Prostate gland (tissue), 2 donors: Measurements from ENCODE around the gene GPC2.

Experiments
- POLR2A ChIP-seq: fragments of 450-650 bp; IDR thresholded peaks from one replicate; pipeline ENCODE4 v1.6.1; 2016; ENCODE audit warnings: antibody characterized with exemption, mild to moderate bottlenecking
- POLR2AphosphoS5 ChIP-seq: sonication (generic); formaldehyde crosslinking; IDR thresholded peaks from one replicate; pipeline ENCODE4 v1.6.1; 2017; ENCODE audit warnings: antibody characterized with exemption
- TF ChIP-seq, protein P1 (sequence below), 4 experiments: fragments of 200-600 bp in 2 of 4; fragments of 450-650 bp in 2 of 4; sonication (generic) in 2 of 4; IDR thresholded peaks; 1 replicate in 3 of 4; 2 replicates in 1 of 4; pipeline ENCODE4 v1.5.1; 2016 to 2019; ENCODE audit warnings: antibody characterized with exemption in 4 of 4, mild to moderate bottlenecking in 2 of 4, moderate library complexity in 2 of 4

DNA sequence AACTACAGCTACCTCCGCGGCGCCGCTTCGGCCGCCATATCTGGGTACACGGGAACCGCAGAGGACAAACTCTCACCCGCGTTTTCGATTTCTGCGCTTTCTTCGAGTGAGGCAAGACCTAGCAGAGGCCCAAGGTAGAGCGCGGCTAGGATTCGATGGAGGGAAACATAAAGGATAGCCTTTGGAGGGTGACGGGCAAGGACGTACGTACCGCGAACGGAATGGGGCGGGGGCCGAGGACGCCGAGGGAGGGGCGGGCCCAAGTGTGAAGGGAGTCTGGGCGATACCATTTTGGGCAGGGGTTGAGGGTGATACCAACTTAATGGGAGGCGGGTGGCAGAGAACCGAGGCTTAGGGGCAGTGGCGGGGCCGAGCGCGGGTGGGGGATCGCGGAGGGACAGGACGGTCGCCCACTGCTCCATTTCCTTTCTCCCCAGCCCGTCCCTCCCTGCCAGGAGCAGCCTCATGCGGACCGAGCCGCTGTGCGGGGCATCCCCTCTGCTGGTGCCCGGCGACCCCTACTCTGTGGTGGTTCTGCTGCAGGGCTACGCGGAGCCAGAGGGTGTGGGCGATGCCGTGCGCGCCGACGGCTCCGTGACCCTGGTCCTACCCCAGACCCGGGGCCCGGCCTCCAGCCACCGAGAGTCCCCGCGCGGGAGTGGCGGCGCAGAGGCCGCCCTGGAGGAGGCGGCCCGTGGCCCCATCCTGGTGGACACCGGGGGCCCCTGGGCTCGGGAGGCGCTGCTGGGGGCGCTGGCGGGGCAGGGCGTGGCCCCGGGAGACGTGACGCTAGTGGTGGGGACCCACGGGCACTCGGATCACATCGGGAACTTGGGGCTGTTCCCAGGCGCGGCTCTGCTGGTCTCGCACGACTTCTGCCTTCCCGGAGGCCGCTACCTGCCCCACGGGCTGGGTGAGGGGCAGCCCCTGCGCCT, 50.0 kb downstream of the GPC2 start, which contains the start of gene MBLAC1:
- TF ChIP-seq, protein P1, sequence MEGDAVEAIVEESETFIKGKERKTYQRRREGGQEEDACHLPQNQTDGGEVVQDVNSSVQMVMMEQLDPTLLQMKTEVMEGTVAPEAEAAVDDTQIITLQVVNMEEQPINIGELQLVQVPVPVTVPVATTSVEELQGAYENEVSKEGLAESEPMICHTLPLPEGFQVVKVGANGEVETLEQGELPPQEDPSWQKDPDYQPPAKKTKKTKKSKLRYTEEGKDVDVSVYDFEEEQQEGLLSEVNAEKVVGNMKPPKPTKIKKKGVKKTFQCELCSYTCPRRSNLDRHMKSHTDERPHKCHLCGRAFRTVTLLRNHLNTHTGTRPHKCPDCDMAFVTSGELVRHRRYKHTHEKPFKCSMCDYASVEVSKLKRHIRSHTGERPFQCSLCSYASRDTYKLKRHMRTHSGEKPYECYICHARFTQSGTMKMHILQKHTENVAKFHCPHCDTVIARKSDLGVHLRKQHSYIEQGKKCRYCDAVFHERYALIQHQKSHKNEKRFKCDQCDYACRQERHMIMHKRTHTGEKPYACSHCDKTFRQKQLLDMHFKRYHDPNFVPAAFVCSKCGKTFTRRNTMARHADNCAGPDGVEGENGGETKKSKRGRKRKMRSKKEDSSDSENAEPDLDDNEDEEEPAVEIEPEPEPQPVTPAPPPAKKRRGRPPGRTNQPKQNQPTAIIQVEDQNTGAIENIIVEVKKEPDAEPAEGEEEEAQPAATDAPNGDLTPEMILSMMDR (IDR thresholded peaks at IDR 0.05): no peak
- TF ChIP-seq POLR2A: no peak
- peak; percentile 86 for TF ChIP-seq POLR2AphosphoS5
